ENCODE data around the gene CELF1. TPM values are rescaled to one million over a fixed set of nuclear protein-coding genes. Genes with fewer than 3 reads are reported as not detected.

CELF1 gene
- total RNA-seq, 1 experiment from 2014 or later = 173 TPM

- ChIA-PET POLR2A (interaction anchor here (0.6 to 5.4 kb wide), 8 partner anchors 9 to 125 kb away, joined by 3 to 61 read pairs (median 12); partner anchors contain the start of genes CELF1 and PTPMT1), CTCF (interaction anchor here (2.3 kb wide), 1 partner anchor 12 kb away, joined by 15 read pairs; the partner anchor contains the start of gene CELF1)
- Mint-ChIP-seq H3K4me1 (ENCODE audit: insufficient read depth, unreplicated experiment) (peaks cover 29% of the 10 kb centered on the region), H3K36me3 (ENCODE audit: insufficient read depth, unreplicated experiment) (peaks cover 18% of the 10 kb centered on the region), H3K9me3 (ENCODE audit: unreplicated experiment) (no peaks in the 10 kb centered on the region), H3K27me3 (ENCODE audit: insufficient read depth, unreplicated experiment) (no peaks in the 10 kb centered on the region), H3K27ac (ENCODE audit: low read depth, unreplicated experiment) (peak overlapping the region; percentile 93), H3K4me3 (ENCODE audit: unreplicated experiment) (peak overlapping the region; percentile 53)
- TF ChIP-seq, protein P1, sequence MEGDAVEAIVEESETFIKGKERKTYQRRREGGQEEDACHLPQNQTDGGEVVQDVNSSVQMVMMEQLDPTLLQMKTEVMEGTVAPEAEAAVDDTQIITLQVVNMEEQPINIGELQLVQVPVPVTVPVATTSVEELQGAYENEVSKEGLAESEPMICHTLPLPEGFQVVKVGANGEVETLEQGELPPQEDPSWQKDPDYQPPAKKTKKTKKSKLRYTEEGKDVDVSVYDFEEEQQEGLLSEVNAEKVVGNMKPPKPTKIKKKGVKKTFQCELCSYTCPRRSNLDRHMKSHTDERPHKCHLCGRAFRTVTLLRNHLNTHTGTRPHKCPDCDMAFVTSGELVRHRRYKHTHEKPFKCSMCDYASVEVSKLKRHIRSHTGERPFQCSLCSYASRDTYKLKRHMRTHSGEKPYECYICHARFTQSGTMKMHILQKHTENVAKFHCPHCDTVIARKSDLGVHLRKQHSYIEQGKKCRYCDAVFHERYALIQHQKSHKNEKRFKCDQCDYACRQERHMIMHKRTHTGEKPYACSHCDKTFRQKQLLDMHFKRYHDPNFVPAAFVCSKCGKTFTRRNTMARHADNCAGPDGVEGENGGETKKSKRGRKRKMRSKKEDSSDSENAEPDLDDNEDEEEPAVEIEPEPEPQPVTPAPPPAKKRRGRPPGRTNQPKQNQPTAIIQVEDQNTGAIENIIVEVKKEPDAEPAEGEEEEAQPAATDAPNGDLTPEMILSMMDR (IDR thresholded peaks at IDR 0.05; ENCODE audit: unreplicated experiment) = no peak
- DNase-seq (ENCODE audit: unreplicated experiment) = no peak
- intact Hi-C loops (cut with micrococcal nuclease) = loop anchor here (5.0 kb wide), 1 partner anchor 54 kb away; no protein-coding TSS in a partner anchor
- BruUV-seq (replicated peaks) = no TSS peak
Measured at GRCh38 chr11:47541070-47541469, 11.9 kb downstream of the CELF1 start.

DNA sequence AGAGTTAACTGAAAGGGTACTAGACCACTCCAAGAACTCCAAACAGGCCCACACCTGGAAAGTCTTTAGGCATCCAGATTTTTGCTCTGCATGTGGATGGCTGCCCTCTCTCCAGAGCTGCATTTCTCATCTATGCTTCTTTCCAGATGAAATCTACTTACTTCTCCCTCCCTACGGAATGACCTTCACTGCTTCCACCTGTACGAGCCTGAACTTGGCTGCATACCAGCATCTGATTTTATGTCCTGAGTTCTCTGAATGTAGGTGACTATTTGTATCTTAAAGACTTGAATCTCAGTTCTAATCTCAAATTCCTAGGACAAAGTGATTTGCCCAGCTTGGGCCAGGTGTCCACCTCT is 13.3 kb downstream of the CELF1 start:
- intact Hi-C loops (cut with micrococcal nuclease) = loop anchor here (5.0 kb wide), 1 partner anchor 52 kb away; no protein-coding TSS in a partner anchor
- BruUV-seq (replicated peaks) = no TSS peak

GRCh38 chr11:47538741-47539565 is 14.0 kb downstream of the CELF1 start:
- peak overlapping the region; percentile 93 for H3K27ac Mint-ChIP-seq (ENCODE audit: low read depth, unreplicated experiment)
- H3K9me3 Mint-ChIP-seq (ENCODE audit: unreplicated experiment) = no peaks in the 10 kb centered on the region
- H3K4me1 Mint-ChIP-seq (ENCODE audit: insufficient read depth, unreplicated experiment) = peaks cover 25% of the 10 kb centered on the region
- BruUV-seq (replicated peaks) = no TSS peak
- DNase-seq (ENCODE audit: unreplicated experiment) = no peak
- peaks cover 32% of the 10 kb centered on the region for H3K36me3 Mint-ChIP-seq (ENCODE audit: insufficient read depth, unreplicated experiment)
- ChIA-PET POLR2A (interaction anchor here (0.7 to 5.4 kb wide), 17 partner anchors 7 to 229 kb away, joined by 3 to 61 read pairs (median 7); partner anchors contain the start of genes CELF1 and PTPMT1), CTCF (interaction anchor here (0.6 to 2.3 kb wide), 9 partner anchors 14 to 73 kb away, joined by 3 to 15 read pairs (median 4); partner anchors contain the start of gene CELF1)
- H3K4me3 Mint-ChIP-seq (ENCODE audit: unreplicated experiment) = no peak overlapping the region
- H3K27me3 Mint-ChIP-seq (ENCODE audit: insufficient read depth, unreplicated experiment) = no peaks in the 10 kb centered on the region
- intact Hi-C loops (cut with micrococcal nuclease) = no loop called here
- TF ChIP-seq, protein P1 (IDR thresholded peaks at IDR 0.05; ENCODE audit: unreplicated experiment) = no peak

More for the DNA sequence above, 13.3 kb downstream of the CELF1 start:
- Mint-ChIP-seq H3K9me3 (ENCODE audit: unreplicated experiment) (no peaks in the 10 kb centered on the region), H3K36me3 (ENCODE audit: insufficient read depth, unreplicated experiment) (peaks cover 28% of the 10 kb centered on the region), H3K27ac (ENCODE audit: low read depth, unreplicated experiment) (peak overlapping the region; percentile 93), H3K4me1 (ENCODE audit: insufficient read depth, unreplicated experiment) (peaks cover 29% of the 10 kb centered on the region), H3K27me3 (ENCODE audit: insufficient read depth, unreplicated experiment) (no peaks in the 10 kb centered on the region), H3K4me3 (ENCODE audit: unreplicated experiment) (peak overlapping the region; percentile 53)
- CTCF ChIA-PET = interaction anchor here (0.7 to 2.3 kb wide), 7 partner anchors 14 to 74 kb away, joined by 3 to 15 read pairs (median 4); partner anchors contain the start of genes CELF1 and PTPMT1
- TF ChIP-seq, protein P1 (IDR thresholded peaks at IDR 0.05; ENCODE audit: unreplicated experiment) = no peak
- POLR2A ChIA-PET = interaction anchor here (0.8 to 5.4 kb wide), 14 partner anchors 8 to 73 kb away, joined by 3 to 61 read pairs (median 6); partner anchors contain the start of genes CELF1 and PTPMT1
- peak; percentile 17 for DNase-seq (ENCODE audit: unreplicated experiment)

DNA sequence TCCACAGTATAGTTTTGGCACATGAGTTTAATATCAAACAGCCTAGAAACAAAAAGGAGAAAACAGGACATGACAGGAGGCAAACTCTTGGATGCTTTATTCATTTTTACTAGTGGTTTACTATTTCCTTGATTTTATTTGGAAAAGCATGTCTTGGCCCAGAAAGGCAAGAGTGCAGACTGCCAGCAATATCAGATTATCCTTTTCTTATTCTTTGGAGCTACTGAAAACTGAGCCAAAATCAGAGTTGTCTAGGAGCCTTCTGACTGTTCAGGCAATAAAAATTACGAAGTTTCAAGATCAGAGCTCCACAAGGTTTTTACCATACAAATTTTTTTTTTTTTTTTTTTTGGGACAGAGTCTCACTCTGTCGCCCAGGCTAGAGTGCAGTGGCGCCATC is 16.0 kb downstream of the CELF1 start:
- H3K27ac Mint-ChIP-seq (ENCODE audit: low read depth, unreplicated experiment) = no peak overlapping the region
- CTCF ChIA-PET = interaction anchor here (0.6 to 1.2 kb wide), 3 partner anchors 15 to 873 kb away, joined by 3 to 7 read pairs (median 4); no protein-coding TSS in a partner anchor
- TF ChIP-seq, protein P1 (IDR thresholded peaks at IDR 0.05; ENCODE audit: unreplicated experiment) = no peak
- H3K27me3 Mint-ChIP-seq (ENCODE audit: insufficient read depth, unreplicated experiment) = no peaks in the 10 kb centered on the region
- H3K4me3 Mint-ChIP-seq (ENCODE audit: unreplicated experiment) = no peak overlapping the region
- peaks cover 27% of the 10 kb centered on the region for H3K4me1 Mint-ChIP-seq (ENCODE audit: insufficient read depth, unreplicated experiment)
- DNase-seq (ENCODE audit: unreplicated experiment) = no peak
- BruUV-seq (replicated peaks) = no TSS peak
- POLR2A ChIA-PET = interaction anchor here (0.6 to 4.7 kb wide), 4 partner anchors 13 to 101 kb away, joined by 4 to 23 read pairs (median 6); no protein-coding TSS in a partner anchor
- intact Hi-C loops (cut with micrococcal nuclease) = no loop called here
- peaks cover 24% of the 10 kb centered on the region for H3K36me3 Mint-ChIP-seq (ENCODE audit: insufficient read depth, unreplicated experiment)
- H3K9me3 Mint-ChIP-seq (ENCODE audit: unreplicated experiment) = no peaks in the 10 kb centered on the region

All from MCF 10A (cell line).